ENCODE data around the gene MTRFR. TPM values are rescaled to one million over a fixed set of nuclear protein-coding genes. Genes with fewer than 3 reads are reported as not detected.

The MTRFR gene
- polyA plus RNA-seq, 1 experiment, result 12.7 TPM

DNA sequence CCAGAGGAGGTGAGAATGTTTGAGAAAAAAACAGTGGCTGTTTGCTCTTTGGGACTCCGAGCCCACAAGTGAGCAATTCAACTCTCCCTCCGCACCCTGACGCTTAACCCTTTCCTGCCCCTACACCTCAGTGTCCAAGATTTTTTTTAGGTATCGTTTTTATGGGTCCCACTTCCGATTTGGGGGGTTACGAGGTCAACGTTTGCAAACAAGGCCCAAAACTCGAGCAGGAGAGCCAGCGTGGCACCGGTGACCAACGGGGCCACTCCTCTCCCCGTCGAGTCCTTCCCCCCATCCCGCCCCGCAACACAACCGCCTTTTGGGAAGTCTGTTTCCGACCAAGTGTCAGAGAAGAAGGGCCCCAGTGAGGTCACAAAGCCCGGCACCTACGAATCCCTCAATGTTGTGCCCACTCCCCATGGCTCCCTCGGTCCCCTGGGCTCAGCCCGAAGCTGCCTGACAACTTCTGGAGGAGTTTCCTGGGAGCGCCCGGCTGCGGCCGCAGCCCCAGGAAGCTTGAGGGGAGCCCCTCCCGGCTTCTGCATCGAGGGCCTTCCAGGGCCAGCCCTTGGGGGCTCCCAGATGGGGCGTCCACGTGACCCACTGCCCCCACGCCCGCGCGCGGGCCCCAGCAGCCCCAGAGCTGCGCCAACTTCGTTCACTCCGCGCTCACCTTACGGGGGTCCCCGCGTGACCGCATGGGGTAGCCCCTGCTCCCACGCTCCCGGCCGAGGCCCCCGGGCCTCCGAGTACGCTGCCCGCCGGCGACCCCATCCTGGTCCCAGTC, 37.2 kb downstream of the MTRFR start:
- no peak for DNase-seq (ENCODE audit: low read depth)
- POLR2A ChIA-PET, result interaction anchor here (1.2 kb wide), 1 partner anchor 38 kb away, joined by 4 read pairs; the partner anchor contains the start of gene MPHOSPH9
- TF ChIP-seq, protein P1, sequence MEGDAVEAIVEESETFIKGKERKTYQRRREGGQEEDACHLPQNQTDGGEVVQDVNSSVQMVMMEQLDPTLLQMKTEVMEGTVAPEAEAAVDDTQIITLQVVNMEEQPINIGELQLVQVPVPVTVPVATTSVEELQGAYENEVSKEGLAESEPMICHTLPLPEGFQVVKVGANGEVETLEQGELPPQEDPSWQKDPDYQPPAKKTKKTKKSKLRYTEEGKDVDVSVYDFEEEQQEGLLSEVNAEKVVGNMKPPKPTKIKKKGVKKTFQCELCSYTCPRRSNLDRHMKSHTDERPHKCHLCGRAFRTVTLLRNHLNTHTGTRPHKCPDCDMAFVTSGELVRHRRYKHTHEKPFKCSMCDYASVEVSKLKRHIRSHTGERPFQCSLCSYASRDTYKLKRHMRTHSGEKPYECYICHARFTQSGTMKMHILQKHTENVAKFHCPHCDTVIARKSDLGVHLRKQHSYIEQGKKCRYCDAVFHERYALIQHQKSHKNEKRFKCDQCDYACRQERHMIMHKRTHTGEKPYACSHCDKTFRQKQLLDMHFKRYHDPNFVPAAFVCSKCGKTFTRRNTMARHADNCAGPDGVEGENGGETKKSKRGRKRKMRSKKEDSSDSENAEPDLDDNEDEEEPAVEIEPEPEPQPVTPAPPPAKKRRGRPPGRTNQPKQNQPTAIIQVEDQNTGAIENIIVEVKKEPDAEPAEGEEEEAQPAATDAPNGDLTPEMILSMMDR (IDR thresholded peaks at IDR 0.05; ENCODE audit: insufficient read depth, low read depth, low read length), result no peak; the same call in 1 of the 2 replicates
- CTCF ChIA-PET, result interaction anchor here (0.9 to 1.5 kb wide), 6 partner anchors 13 to 398 kb away, joined by 3 to 5 read pairs (median 4); partner anchors contain the start of genes DDX55, KMT5A, MPHOSPH9 and MTRFR
- peaks cover 11% of the 10 kb centered on the region for H3K36me3 ChIP-seq (ENCODE audit: control insufficient read depth, insufficient read depth, low read length)
- no peaks in the 10 kb centered on the region for H3K27me3 ChIP-seq (ENCODE audit: control insufficient read depth, insufficient read depth, low read length)
- H3K4me3 ChIP-seq (ENCODE audit: low read depth, low read length), result peak overlapping the region; percentile 84

GRCh38 chr12:123271001-123271668, 37.9 kb downstream of the MTRFR start:
- no peaks in the 10 kb centered on the region for H3K27me3 ChIP-seq (ENCODE audit: control insufficient read depth, insufficient read depth, low read length)
- peak overlapping the region; percentile 84 for H3K4me3 ChIP-seq (ENCODE audit: low read depth, low read length)
- H3K36me3 ChIP-seq (ENCODE audit: control insufficient read depth, insufficient read depth, low read length), result peaks cover 6% of the 10 kb centered on the region
- DNase-seq (ENCODE audit: low read depth), result no peak
- TF ChIP-seq, protein P1 (IDR thresholded peaks at IDR 0.05; ENCODE audit: insufficient read depth, low read depth, low read length), result peak; percentile 36
- ChIA-PET CTCF (interaction anchor here (1.5 kb wide), 1 partner anchor 113 kb away, joined by 4 read pairs; the partner anchor contains the start of gene KMT5A), POLR2A (no interaction called here)

- ChIA-PET CTCF (no interaction called here), POLR2A (no interaction called here)
- H3K27me3 ChIP-seq (ENCODE audit: control insufficient read depth, insufficient read depth, low read length), result no peaks in the 10 kb centered on the region
Measured at GRCh38 chr12:123273166-123273565, 39.9 kb downstream of the MTRFR start.

DNA sequence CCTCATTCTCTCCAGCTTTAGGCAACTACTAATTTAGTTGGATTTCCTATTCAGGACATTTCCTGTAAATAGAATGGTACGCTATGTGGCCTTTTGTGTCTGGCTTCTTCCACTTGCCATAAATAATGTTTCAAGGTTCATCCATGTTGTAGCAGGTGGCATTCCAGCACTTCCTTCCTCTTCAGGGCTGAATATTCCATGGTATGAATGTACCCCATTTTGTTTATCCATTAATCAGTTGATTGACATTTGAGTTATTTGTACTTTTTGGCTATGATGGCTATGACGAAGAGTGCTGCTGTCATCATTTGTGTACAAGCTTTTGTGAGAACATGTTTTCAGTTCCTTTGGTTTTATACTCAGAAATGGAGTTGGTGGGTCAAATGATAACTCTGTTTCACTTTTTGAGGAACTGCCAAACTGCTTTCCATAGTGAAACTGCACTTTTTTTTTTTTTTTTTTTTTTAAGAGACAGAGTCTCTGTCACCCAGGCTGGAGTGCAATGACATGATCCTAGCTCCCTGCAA, 44.9 kb downstream of the MTRFR start:
- H3K36me3 ChIP-seq (ENCODE audit: control insufficient read depth, insufficient read depth, low read length), result no peaks in the 10 kb centered on the region
- POLR2A ChIA-PET, result interaction anchor here (0.7 kb wide), 1 partner anchor 24 kb away, joined by 16 read pairs; no protein-coding TSS in a partner anchor
- H3K4me3 ChIP-seq (ENCODE audit: low read depth, low read length), result no peak overlapping the region
- no peak for DNase-seq (ENCODE audit: low read depth)
- H3K27me3 ChIP-seq (ENCODE audit: control insufficient read depth, insufficient read depth, low read length), result no peaks in the 10 kb centered on the region
- CTCF ChIA-PET, result interaction anchor here (0.7 kb wide), 1 partner anchor 323 kb away, joined by 3 read pairs; no protein-coding TSS in a partner anchor
- TF ChIP-seq, protein P1 (IDR thresholded peaks at IDR 0.05; ENCODE audit: insufficient read depth, low read depth, low read length), result no peak

More at GRCh38 chr12:123273166-123273565, 39.9 kb downstream of the MTRFR start:
- TF ChIP-seq, protein P1 (IDR thresholded peaks at IDR 0.05; ENCODE audit: insufficient read depth, low read depth, low read length), result no peak
- Histone ChIP-seq H3K4me3 (ENCODE audit: low read depth, low read length) (no peak overlapping the region), H3K36me3 (ENCODE audit: control insufficient read depth, insufficient read depth, low read length) (no peaks in the 10 kb centered on the region)
- no peak for DNase-seq (ENCODE audit: low read depth)

- TF ChIP-seq, protein P1 (IDR thresholded peaks at IDR 0.05; ENCODE audit: insufficient read depth, low read depth, low read length), result no peak
- Histone ChIP-seq H3K36me3 (ENCODE audit: control insufficient read depth, insufficient read depth, low read length) (no peaks in the 10 kb centered on the region), H3K27me3 (ENCODE audit: control insufficient read depth, insufficient read depth, low read length) (no peaks in the 10 kb centered on the region), H3K4me3 (ENCODE audit: low read depth, low read length) (no peak overlapping the region)
- CTCF ChIA-PET, result no interaction called here
- DNase-seq (ENCODE audit: low read depth), result no peak
- POLR2A ChIA-PET, result interaction anchor here (0.6 kb wide), 1 partner anchor 302 kb away, joined by 12 read pairs; no protein-coding TSS in a partner anchor
Measured at GRCh38 chr12:123280971-123281370, 47.7 kb downstream of the MTRFR start.
